Measurements from ENCODE around the gene VTI1A. TPM values are rescaled to one million over a fixed set of nuclear protein-coding genes. Genes with fewer than 3 reads are reported as not detected.

VTI1A gene
- total and polyA plus RNA-seq, 2 of the 4 experiments (the other 2 are of a cell fraction) = 9.7 to 24.9 TPM

DNA sequence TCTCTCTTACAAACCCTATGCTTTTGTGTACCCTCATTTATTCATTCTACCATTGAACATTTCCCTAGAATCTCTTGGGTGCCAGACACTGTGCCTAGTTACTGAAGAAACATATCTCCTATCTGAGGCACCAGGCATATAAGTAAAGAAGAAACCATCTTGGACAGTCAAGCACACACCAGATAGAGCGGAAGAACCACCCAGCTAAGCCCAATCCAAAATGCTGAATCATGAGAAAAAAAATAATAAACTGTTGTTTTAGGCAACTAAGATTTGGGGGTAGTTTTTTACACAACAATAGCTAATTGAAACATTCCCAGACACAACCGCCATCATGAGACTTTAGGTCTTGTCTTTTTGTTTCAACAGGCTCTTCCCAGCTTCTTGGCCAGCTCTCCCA is 400.8 kb downstream of the VTI1A start:
- BruUV-seq (replicated peaks) = no TSS peak

More for the DNA sequence above, 400.8 kb downstream of the VTI1A start:
- no peak overlapping the region for H3K9ac ChIP-seq (ENCODE audit: low read depth, low read length)
- H2BK120ac ChIP-seq (ENCODE audit: low read depth, low read length) = no peak overlapping the region
- ATAC-seq (ENCODE audit: low read depth) (no peak), DNase-seq (no peak)
- WGBS, 2 experiments (ENCODE audit: extremely low coverage in 2 of 2, insufficient read length in 1 of 2) = no CpG with 5 or more reads among the region's 2 CpGs
- H3K36me3 ChIP-seq (ENCODE audit: control insufficient read depth, insufficient read depth, low read length) = no peaks in the 10 kb centered on the region
- no peak overlapping the region for H3K56ac ChIP-seq (ENCODE audit: extremely low read depth, insufficient read depth, low read length)
- no peak overlapping the region for H3K18ac ChIP-seq (ENCODE audit: low read depth, low read length)
- H3K4me3 ChIP-seq (ENCODE audit: insufficient read depth, low read depth, low read length) = no peak overlapping the region
- H2BK5ac ChIP-seq (ENCODE audit: low read depth, low read length, poor library complexity, severe bottlenecking) = no peak overlapping the region
- no peak overlapping the region for H3K27ac ChIP-seq (ENCODE audit: insufficient read depth, low read length)
- H3K9me3 ChIP-seq (ENCODE audit: control insufficient read depth, insufficient read depth, low read length) = peaks cover 19% of the 10 kb centered on the region
- H3K9me1 ChIP-seq (ENCODE audit: insufficient read depth, low read length) = no peaks in the 10 kb centered on the region
- no peak overlapping the region for H3K4me2 ChIP-seq (ENCODE audit: low read depth, low read length)
- H3K27me3 ChIP-seq (ENCODE audit: control insufficient read depth, insufficient read depth, low read length) = peaks cover 4% of the 10 kb centered on the region
- ChIA-PET POLR2A (ENCODE audit: unreplicated experiment) (no interaction called here), CTCF (no interaction called here)
- H3K14ac ChIP-seq (replicated peaks; ENCODE audit: low read depth, low read length) = no peak overlapping the region
- H3K79me1 ChIP-seq (ENCODE audit: low read depth in 1 of 2, low read length in 2 of 2) = no peaks in the 10 kb centered on the region
- dilution Hi-C loops (cut with HindIII; ENCODE audit: low sequenced_read_pairs, unreplicated experiment) = no loop called here
- no peak overlapping the region for H2AK5ac ChIP-seq (ENCODE audit: low read depth, low read length)
- no peaks in the 10 kb centered on the region for H3K4me1 ChIP-seq (ENCODE audit: control insufficient read depth, insufficient read depth, low read length)
- H4K8ac ChIP-seq (ENCODE audit: low read depth in 2 of 2, low read length in 2 of 2) = no peak overlapping the region
- H4K91ac ChIP-seq (ENCODE audit: insufficient read depth, low read depth, low read length) = no peak overlapping the region
- H2AK9ac ChIP-seq (replicated peaks; ENCODE audit: low read depth, low read length, poor library complexity) = no peak overlapping the region
- TF ChIP-seq RAD21 (IDR thresholded peaks at IDR 0.05; ENCODE audit: low read length) (no peak), MXI1 (IDR thresholded peaks at IDR 0.05; ENCODE audit: borderline replicate concordance, low read depth, low read length) (no peak), CEBPB (IDR thresholded peaks at IDR 0.05; ENCODE audit: low read depth, low read length) (no peak), MAFK (IDR thresholded peaks at IDR 0.05; ENCODE audit: low read depth, low read length) (peak; percentile 72), NFE2L2 (IDR thresholded peaks at IDR 0.05; ENCODE audit: low read depth, low read length) (no peak), POLR2A (IDR thresholded peaks at IDR 0.05; ENCODE audit: low read depth, low read length) (no peak)
- H3K23ac ChIP-seq (ENCODE audit: low read depth, low read length) = no peak overlapping the region
- H2BK15ac ChIP-seq (ENCODE audit: low read depth, low read length) = no peak overlapping the region
- no peak overlapping the region for H4K5ac ChIP-seq (ENCODE audit: low read depth, low read length)
- in situ Hi-C loops (cut with MboI; ENCODE audit: low sequenced_read_pairs) = no loop called here
- no peak overlapping the region for H2BK20ac ChIP-seq (ENCODE audit: low read depth, low read length)
- H4K20me1 ChIP-seq (ENCODE audit: insufficient read depth, low read length) = no peaks in the 10 kb centered on the region
- no peak overlapping the region for H2AFZ ChIP-seq (replicated peaks; ENCODE audit: low read length, poor library complexity)
- H3K4ac ChIP-seq (ENCODE audit: low read depth, low read length) = no peak overlapping the region
- intact Hi-C loops (cut with micrococcal nuclease) = no loop called here

Data from IMR-90 (cell line).